ENCODE measurements around the gene EDDM3A.

GRCh38 chr14:20726531-20726930 lies 19.2 kb upstream of the EDDM3A start:
- TF ChIP-seq CTCF (IDR thresholded peaks at IDR 0.05) (no peak), POLR2A (IDR thresholded peaks at IDR 0.05) (no peak)
